GM12878 (cell line): ENCODE results near the gene SLC22A23. TPM values are rescaled to one million over a fixed set of nuclear protein-coding genes. Genes with fewer than 3 reads are reported as not detected.

ENCODE experiments used
- ATAC-seq: fragments of 200-7000 bp; cut with Tn5 transposase; 3 replicates; pipeline ENCODE4 v1.9.1; 2020; ENCODE audit warnings: mild to moderate bottlenecking, moderate library complexity
- BruUV-seq: library from RNA; stranded (reverse); fragments of 400-500 nt; replicated peaks from 2 replicates; lab custom pipeline; 2021; lab: Mats Ljungman, UMichigan
- CTCF ChIA-PET: fragments of 300-600 bp; sonication (Branson Sonifier 250); formaldehyde crosslinking; extraction: SDS; loops from one replicate; lab custom pipeline; 2021; ENCODE audit warnings: inconsistent platforms; lab: Yijun Ruan, JAX
- POLR2A ChIA-PET: fragments of 350-600 bp; formaldehyde crosslinking; extraction: SDS; loops from one replicate; lab custom pipeline; 2021; ENCODE audit warnings: inconsistent platforms; lab: Charles Lee
- RAD21 ChIA-PET: fragments of 300-600 bp; sonication (Branson Sonifier 250); formaldehyde crosslinking; loops from one replicate; lab custom pipeline; 2023; ENCODE audit warnings: antibody characterized with exemption; ENCODE audit not compliant: unreplicated experiment; lab: Charles Lee
- SMC1A ChIA-PET: fragments of 300-600 bp; sonication (Branson Sonifier 250); formaldehyde crosslinking; loops from one replicate; lab custom pipeline; 2023; ENCODE audit not compliant: unreplicated experiment, uncharacterized antibody; lab: Charles Lee
- DNase-seq: peaks from one replicate; pipeline ENCODE4 v3.0.0-alpha.2; 2011; ENCODE audit warnings: low read depth, low spot score
- FAIRE-seq: peaks from 3 replicates; lab custom pipeline; 2011; peaks lifted over from hg19 to GRCh38; lab: Jason Lieb, UNC
- H2AFZ ChIP-seq: 2 replicates; pipeline ENCODE4 v1.6.0; 2011; ENCODE audit warnings: low read depth, low read length, control low read depth; ENCODE audit not compliant: control insufficient read depth
- H3K27ac ChIP-seq: 2 replicates; pipeline ENCODE4 v1.5.1; 2011; ENCODE audit warnings: control low read depth; ENCODE audit not compliant: control insufficient read depth, insufficient read depth
- H3K27me3 ChIP-seq, 2 experiments: replicated peaks in 1 of 2; 2 replicates each; pipeline versions ENCODE4 v1.6.0 to v1.6.1; 2011; ENCODE audit warnings: low read length in 1 of 2; ENCODE audit not compliant: control insufficient read depth in 2 of 2, insufficient read depth in 2 of 2
- H3K36me3 ChIP-seq, 2 experiments: 2 replicates each; pipeline ENCODE4 v1.5.1; 2011; ENCODE audit warnings: low read length in 1 of 2; ENCODE audit not compliant: control insufficient read depth in 2 of 2, insufficient read depth in 2 of 2
- H3K4me1 ChIP-seq: 2 replicates; pipeline ENCODE4 v1.6.1; 2011; ENCODE audit warnings: mild to moderate bottlenecking, low read length, moderate library complexity, mixed read lengths; ENCODE audit not compliant: control insufficient read depth, insufficient read depth
- H3K4me2 ChIP-seq: 2 replicates; pipeline ENCODE4 v1.6.0; 2011; ENCODE audit warnings: control low read depth; ENCODE audit not compliant: control insufficient read depth, insufficient read depth
- H3K4me3 ChIP-seq: fragments of 200-600 bp; sonication (generic); 2 replicates; pipeline ENCODE4 v1.5.1; 2016
- H3K79me2 ChIP-seq: 2 replicates; pipeline ENCODE4 v1.6.0; 2011; ENCODE audit warnings: low read length; ENCODE audit not compliant: control insufficient read depth, insufficient read depth
- H3K9ac ChIP-seq: 2 replicates; pipeline ENCODE4 v1.8.0; 2011; ENCODE audit warnings: low read length, control low read depth, mixed read lengths; ENCODE audit not compliant: control insufficient read depth, insufficient read depth
- H3K9me3 ChIP-seq: replicated peaks from 3 replicates; pipeline ENCODE4 v1.5.1; 2011; ENCODE audit warnings: mild to moderate bottlenecking, low read length; ENCODE audit not compliant: control insufficient read depth, insufficient read depth
- H4K20me1 ChIP-seq: 2 replicates; pipeline ENCODE4 v1.6.0; 2011; ENCODE audit not compliant: control insufficient read depth, insufficient read depth
- ATF3 ChIP-seq: IDR thresholded peaks from 2 replicates; pipeline ENCODE4 v1.6.1; 2011; ENCODE audit warnings: low read depth, mild to moderate bottlenecking, low read length, moderate library complexity, borderline replicate concordance; ENCODE audit errors: extremely low read depth
- BCLAF1 ChIP-seq: fragments of 450-650 bp; IDR thresholded peaks from 2 replicates; pipeline ENCODE4 v1.6.1; 2017; ENCODE audit warnings: antibody characterized with exemption, mild to moderate bottlenecking, moderate library complexity
- EED ChIP-seq: sonication (generic); IDR thresholded peaks from 2 replicates; pipeline ENCODE4 v1.6.1; 2016; ENCODE audit warnings: antibody characterized with exemption, low read depth
- FOXM1 ChIP-seq: IDR thresholded peaks from 2 replicates; pipeline ENCODE4 v1.6.1; 2012; ENCODE audit warnings: low read depth, mild to moderate bottlenecking, inconsistent platforms, low read length, moderate library complexity
- NR2F1 ChIP-seq: fragments of 450-650 bp; conservative IDR thresholded peaks from 2 replicates; pipeline ENCODE4 v1.6.1; 2017; ENCODE audit warnings: mild to moderate bottlenecking
- PKNOX1 ChIP-seq: fragments of 450-650 bp; IDR thresholded peaks from 2 replicates; pipeline ENCODE4 v1.6.1; 2016; ENCODE audit warnings: mild to moderate bottlenecking
- SKIL ChIP-seq: fragments of 450-650 bp; IDR thresholded peaks from 2 replicates; pipeline ENCODE4 v1.6.1; 2017; ENCODE audit warnings: mild to moderate bottlenecking, low read depth, inconsistent platforms; ENCODE audit not compliant: poor library complexity, severe bottlenecking
- SUZ12 ChIP-seq: fragments of 200-600 bp; sonication (generic); IDR thresholded peaks from one replicate; pipeline ENCODE4 v1.6.1; 2018; ENCODE audit warnings: antibody characterized with exemption, mild to moderate bottlenecking; ENCODE audit not compliant: unreplicated experiment
- TCF3 ChIP-seq: IDR thresholded peaks from 2 replicates; pipeline ENCODE4 v1.6.1; 2012; ENCODE audit warnings: low read depth, mild to moderate bottlenecking, low read length, borderline replicate concordance; ENCODE audit not compliant: insufficient read depth
- ZBTB33 ChIP-seq: fragments of 450-650 bp; IDR thresholded peaks from 2 replicates; pipeline ENCODE4 v1.6.1; 2017; ENCODE audit warnings: mild to moderate bottlenecking
- WGBS: methylation state at CpG from one replicate; pipeline ENCODE4 v1.1.6; 2016; ENCODE audit warnings: low lambda C conversion rate; ENCODE audit not compliant: insufficient replicate concordance, insufficient coverage; ENCODE audit errors: missing lambda C conversion rate; 5-methylcytosine and 5-hydroxymethylcytosine counted together
- in situ Hi-C: fragments of 300-500 bp; cut with MboI; formaldehyde crosslinking; loops from 9 replicates; pipeline ENCODE4 v1.14.3; 2018; ENCODE audit warnings: mixed read lengths
- intact Hi-C: fragments of 100-400 bp; cut with micrococcal nuclease; formaldehyde crosslinking; loops from one replicate; pipeline ENCODE4 v1.14.2; 2022; ENCODE audit not compliant: unreplicated experiment
- polyA plus RNA-seq, 11 experiments: library from polyadenylated mRNA; depleted of rRNA in 4 of 11; unstranded in 6 of 11; stranded (reverse) in 5 of 11; fragments of >200 nt; fragmentation: Nextera tagmentation in 4 of 11; fragmentation: Illumina TruSeq in 1 of 11; extraction: Ambion mirVana in 4 of 11; extraction: Trizol in 1 of 11; gene quantifications; 1 replicate in 1 of 11; 2 replicates in 10 of 11; pipeline versions ENCODE4 v1.2.1 to v1.2.3, GENCODE V29; 2011 to 2016; ENCODE audit warnings: inconsistent platforms in 2 of 11, missing spikeins in 2 of 11, low read depth in 1 of 11
- total RNA-seq, 4 experiments: library from RNA; depleted of rRNA in 3 of 4; stranded (reverse); fragments of >200 nt in 3 of 4; fragmentation: Illumina TruSeq in 1 of 4; extraction: Trizol in 1 of 4; gene quantifications; 2 replicates each; pipeline versions ENCODE4 v1.2.1 to v1.2.3, GENCODE V29; 2013 to 2021

SLC22A23 gene
- total and polyA plus RNA-seq, 10 of the 15 experiments (the other 5 are each of a cell fraction or from before 2014, with no cell fraction given): 0.20 to 2.4 (median 0.74) TPM

GRCh38 chr6:3413592-3413991 lies 43.3 kb downstream of the SLC22A23 start (continued):
- no peak for TF ChIP-seq TCF3
- no peak for TF ChIP-seq ZBTB33
- no peak for TF ChIP-seq SKIL
- TF ChIP-seq, all 136 proteins: peak for 0

- no peak for ATAC-seq
- ChIA-PET POLR2A (no interaction called here), CTCF (interaction anchor here (1.2 to 5.7 kb wide), 6 partner anchors 10 to 320 kb away, joined by 3 to 55 read pairs (median 6); partner anchors contain the start of gene SLC22A23)
- TF ChIP-seq SUZ12 (no peak), FOXM1 (no peak), ATF3 (no peak), NR2F1 (no peak), BCLAF1 (no peak), PKNOX1 (no peak), EED (no peak)
Observed at GRCh38 chr6:3412779-3413500, 43.9 kb downstream of the SLC22A23 start.

More at GRCh38 chr6:3412779-3413500, 43.9 kb downstream of the SLC22A23 start:
- H3K4me1 ChIP-seq: peaks cover 9% of the 10 kb centered on the region
- no peak overlapping the region for H3K9ac ChIP-seq
- FAIRE-seq (no peak), DNase-seq (no peak)
- SMC1A ChIA-PET: interaction anchor here (0.8 to 5.7 kb wide), 5 partner anchors 9 to 56 kb away, joined by 3 to 46 read pairs (median 10); partner anchors contain the start of gene SLC22A23
- no peaks in the 10 kb centered on the region for H3K36me3 ChIP-seq
- no TSS peak for BruUV-seq
- in situ Hi-C loops (no loop called here), intact Hi-C loops (loop anchor here (5.0 kb wide), 1 partner anchor 136 kb away; no protein-coding TSS in a partner anchor)
- 35% methylated on average over 8 of the region's 8 CpGs for WGBS
- H3K4me3 ChIP-seq: no peak overlapping the region
- H4K20me1 ChIP-seq: no peaks in the 10 kb centered on the region
- no peak overlapping the region for H3K27ac ChIP-seq
- no peak overlapping the region for H3K4me2 ChIP-seq
- RAD21 ChIA-PET: interaction anchor here (0.6 to 1.4 kb wide), 5 partner anchors 9 to 319 kb away, joined by 3 to 5 read pairs (median 4); no protein-coding TSS in a partner anchor
- H3K79me2 ChIP-seq: no peaks in the 10 kb centered on the region
- H3K27me3 ChIP-seq: no peaks in the 10 kb centered on the region
- no peaks in the 10 kb centered on the region; the same call in 2 of the 3 replicates for H3K9me3 ChIP-seq
- no peak overlapping the region for H2AFZ ChIP-seq
